ENCODE results near the gene KLF11.

DNA sequence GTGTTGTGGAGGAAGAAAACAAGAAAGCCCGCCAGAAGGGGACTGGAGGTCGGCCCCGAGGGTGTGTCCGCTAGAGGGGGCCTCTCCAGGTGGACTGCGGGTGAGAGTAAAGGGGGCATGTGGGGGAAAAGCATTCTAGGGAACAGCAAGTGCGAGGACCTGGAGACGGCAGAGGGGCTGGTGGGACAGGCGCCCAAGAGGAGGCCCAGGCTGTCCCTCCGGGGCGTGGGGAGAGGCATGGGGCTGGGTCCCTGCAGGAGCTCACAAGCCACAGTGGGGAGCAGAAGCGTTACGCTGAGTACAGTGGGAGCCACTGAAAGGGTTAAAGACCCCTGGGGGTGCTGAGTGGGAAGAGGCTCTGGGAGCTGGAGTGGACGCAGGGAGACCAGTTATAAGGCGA, 1.6 kb upstream of the KLF11 start:
- TF ChIP-seq, protein P1, sequence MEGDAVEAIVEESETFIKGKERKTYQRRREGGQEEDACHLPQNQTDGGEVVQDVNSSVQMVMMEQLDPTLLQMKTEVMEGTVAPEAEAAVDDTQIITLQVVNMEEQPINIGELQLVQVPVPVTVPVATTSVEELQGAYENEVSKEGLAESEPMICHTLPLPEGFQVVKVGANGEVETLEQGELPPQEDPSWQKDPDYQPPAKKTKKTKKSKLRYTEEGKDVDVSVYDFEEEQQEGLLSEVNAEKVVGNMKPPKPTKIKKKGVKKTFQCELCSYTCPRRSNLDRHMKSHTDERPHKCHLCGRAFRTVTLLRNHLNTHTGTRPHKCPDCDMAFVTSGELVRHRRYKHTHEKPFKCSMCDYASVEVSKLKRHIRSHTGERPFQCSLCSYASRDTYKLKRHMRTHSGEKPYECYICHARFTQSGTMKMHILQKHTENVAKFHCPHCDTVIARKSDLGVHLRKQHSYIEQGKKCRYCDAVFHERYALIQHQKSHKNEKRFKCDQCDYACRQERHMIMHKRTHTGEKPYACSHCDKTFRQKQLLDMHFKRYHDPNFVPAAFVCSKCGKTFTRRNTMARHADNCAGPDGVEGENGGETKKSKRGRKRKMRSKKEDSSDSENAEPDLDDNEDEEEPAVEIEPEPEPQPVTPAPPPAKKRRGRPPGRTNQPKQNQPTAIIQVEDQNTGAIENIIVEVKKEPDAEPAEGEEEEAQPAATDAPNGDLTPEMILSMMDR (IDR thresholded peaks at IDR 0.05): no peak
- TF ChIP-seq ZFX (IDR thresholded peaks at IDR 0.05; ENCODE audit: borderline replicate concordance): no peak
